Measurements from ENCODE around the gene HRH1. TPM values are rescaled to one million over a fixed set of nuclear protein-coding genes. Genes with fewer than 3 reads are reported as not detected.

The HRH1 gene
- polyA plus RNA-seq, 3 donors = 0.08 to 0.24 TPM; not detected in 1

DNA sequence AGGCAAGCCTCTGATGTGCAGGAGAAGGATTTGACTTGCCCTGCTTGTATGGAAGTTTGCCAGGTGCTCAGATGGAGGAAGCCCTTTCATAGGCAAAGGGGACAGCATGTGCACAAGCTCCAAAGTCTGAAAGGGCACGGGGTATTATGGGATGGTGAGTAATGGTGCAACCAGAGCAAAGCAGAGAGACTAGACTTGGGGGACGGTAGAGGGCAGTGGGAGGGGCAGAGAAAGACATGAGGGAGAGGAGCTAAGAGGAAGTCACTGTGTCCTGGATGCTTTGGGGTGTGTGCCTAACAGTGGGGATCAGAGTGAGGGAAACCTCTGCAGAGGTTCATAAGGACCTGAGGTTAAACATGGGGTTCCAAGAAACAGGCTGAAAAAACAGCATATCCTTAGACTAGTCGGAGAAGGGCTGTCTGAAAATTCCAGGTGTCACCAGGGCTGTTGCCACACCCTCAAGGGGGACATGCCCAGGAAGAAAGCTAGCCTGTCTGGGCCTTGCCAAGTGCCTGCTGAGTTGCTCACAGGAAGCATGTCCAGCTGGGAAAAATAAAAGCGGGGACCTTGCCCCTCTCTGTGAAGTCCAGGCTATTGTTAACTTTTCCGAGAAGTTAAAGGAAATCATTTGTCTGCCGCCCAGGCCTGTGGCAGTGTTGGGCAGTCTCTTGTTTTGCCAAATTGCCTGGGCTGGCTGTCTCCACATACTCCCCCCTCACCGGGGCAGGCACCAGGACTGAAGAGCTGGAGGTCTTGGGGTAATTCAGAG lies 47.1 kb downstream of the HRH1 start:
- H3K9me3 ChIP-seq (replicated peaks in 1 of 2; ENCODE audit: control insufficient read depth in 1 of 2, insufficient read depth in 1 of 2, low read length in 2 of 2) = no peaks in the 10 kb centered on the region
- H3K9me3 Mint-ChIP-seq = peaks cover 0 to 3% (median 0%) of the 10 kb centered on the region in 7 donors
- H4K20me1 ChIP-seq (ENCODE audit: insufficient read depth, low read length) = no peaks in the 10 kb centered on the region
- peaks cover 17 to 19% of the 10 kb centered on the region in 2 donors for H3K36me3 Mint-ChIP-seq
- no peak overlapping the region for H3K4me3 ChIP-seq (replicated peaks in 1 of 3; ENCODE audit: low read depth in 2 of 3, low read length in 3 of 3)
- no peak overlapping the region for H3K9ac ChIP-seq (ENCODE audit: insufficient read depth, low read length, poor library complexity, severe bottlenecking)
- H3K27me3 ChIP-seq (ENCODE audit: control insufficient read depth in 2 of 2, insufficient read depth in 2 of 2, low read length in 2 of 2) = no peaks in the 10 kb centered on the region
- 63% methylated on average over 4 of the region's 7 CpGs for WGBS (ENCODE audit: insufficient coverage)
- H3K4me2 ChIP-seq (replicated peaks; ENCODE audit: extremely low read depth, low read length, poor library complexity, severe bottlenecking) = no peak overlapping the region
- no peaks in the 10 kb centered on the region for H3K79me2 ChIP-seq (ENCODE audit: insufficient read depth, low read length)
- no peak for DNase-seq
- H3K4me3 Mint-ChIP-seq = no peak overlapping the region
- H3K27ac Mint-ChIP-seq = peak overlapping the region in 1 of 7 donors; percentile 5
- H2AFZ ChIP-seq (ENCODE audit: insufficient read depth, low read depth, low read length, poor library complexity, severe bottlenecking) = no peak overlapping the region
- H3K36me3 ChIP-seq (replicated peaks in 1 of 2; ENCODE audit: control insufficient read depth in 1 of 2, insufficient read depth in 2 of 2, low read length in 2 of 2) = peaks cover 0 to 19% of the 10 kb centered on the region in 2 donors
- H3K27ac ChIP-seq (ENCODE audit: low read depth in 1 of 2, low read length in 2 of 2) = no peak overlapping the region
- H3K4me1 ChIP-seq (ENCODE audit: control insufficient read depth in 1 of 2, insufficient read depth in 2 of 2, low read length in 2 of 2) = no peaks in the 10 kb centered on the region
- no peak for TF ChIP-seq CTCF (IDR thresholded peaks at IDR 0.05)
- intact Hi-C loops (cut with micrococcal nuclease) = no loop called here
- peaks cover 0 to 11% (median 5%) of the 10 kb centered on the region in 3 donors for H3K27me3 Mint-ChIP-seq (ENCODE audit: low read depth in 3 of 3)
- H3K4me1 Mint-ChIP-seq = peaks cover 12% of the 10 kb centered on the region

DNA sequence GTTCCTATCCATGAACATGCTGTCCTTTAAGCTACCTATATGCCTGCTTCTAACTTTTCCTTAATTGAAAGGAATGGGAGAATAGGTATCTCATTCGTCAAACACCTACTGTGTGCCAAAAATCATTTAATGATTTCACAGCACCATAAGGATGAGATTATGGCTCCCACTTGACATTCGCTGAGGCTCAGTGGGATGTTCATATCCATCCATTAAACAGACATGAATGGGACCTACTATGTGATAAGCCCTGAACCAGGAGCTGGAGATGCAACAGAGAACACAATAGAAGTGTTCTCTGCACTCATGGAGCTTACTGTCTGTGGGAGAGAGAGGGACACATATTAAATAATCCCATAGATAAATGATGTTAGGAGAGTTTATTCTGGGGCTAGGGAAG lies 49.7 kb downstream of the HRH1 start:
- no peak overlapping the region for H3K4me3 ChIP-seq (replicated peaks in 1 of 3; ENCODE audit: low read depth in 2 of 3, low read length in 3 of 3)
- no peaks in the 10 kb centered on the region for H3K4me1 ChIP-seq (ENCODE audit: control insufficient read depth in 1 of 2, insufficient read depth in 2 of 2, low read length in 2 of 2)
- H3K9ac ChIP-seq (ENCODE audit: insufficient read depth, low read length, poor library complexity, severe bottlenecking) = no peak overlapping the region
- WGBS (ENCODE audit: insufficient coverage) = no CpG with 5 or more reads among the region's 2 CpGs
- intact Hi-C loops (cut with micrococcal nuclease) = no loop called here
- peaks cover 4 to 29% of the 10 kb centered on the region in 2 donors for H3K36me3 ChIP-seq (replicated peaks in 1 of 2; ENCODE audit: control insufficient read depth in 1 of 2, insufficient read depth in 2 of 2, low read length in 2 of 2)
- no peak overlapping the region for H3K27ac ChIP-seq (ENCODE audit: low read depth in 1 of 2, low read length in 2 of 2)
- H2AFZ ChIP-seq (ENCODE audit: insufficient read depth, low read depth, low read length, poor library complexity, severe bottlenecking) = no peak overlapping the region
- H3K9me3 Mint-ChIP-seq = peaks cover 0 to 3% (median 0%) of the 10 kb centered on the region in 7 donors
- H3K79me2 ChIP-seq (ENCODE audit: insufficient read depth, low read length) = no peaks in the 10 kb centered on the region
- TF ChIP-seq CTCF (IDR thresholded peaks at IDR 0.05) = no peak
- no peak for DNase-seq
- H3K27me3 ChIP-seq (ENCODE audit: control insufficient read depth in 2 of 2, insufficient read depth in 2 of 2, low read length in 2 of 2) = no peaks in the 10 kb centered on the region
- no peak overlapping the region for H3K4me2 ChIP-seq (replicated peaks; ENCODE audit: extremely low read depth, low read length, poor library complexity, severe bottlenecking)
- no peaks in the 10 kb centered on the region for H3K9me3 ChIP-seq (replicated peaks in 1 of 2; ENCODE audit: control insufficient read depth in 1 of 2, insufficient read depth in 1 of 2, low read length in 2 of 2)
- H4K20me1 ChIP-seq (ENCODE audit: insufficient read depth, low read length) = no peaks in the 10 kb centered on the region
- no peak overlapping the region for H3K27ac Mint-ChIP-seq
- H3K36me3 Mint-ChIP-seq = peaks cover 28 to 42% of the 10 kb centered on the region in 2 donors
- H3K4me1 Mint-ChIP-seq = peaks cover 16% of the 10 kb centered on the region
- peaks cover 0 to 7% (median 4%) of the 10 kb centered on the region in 3 donors for H3K27me3 Mint-ChIP-seq (ENCODE audit: low read depth in 3 of 3)
- H3K4me3 Mint-ChIP-seq = no peak overlapping the region

Measured in CD14-positive monocyte (primary cell).